Midbrain (tissue), 1 donor: Measurements from ENCODE around the gene CRACDL.
"Not testable (repeated sequence)": the region's sequence is repeated elsewhere in the genome, so short reads cannot be mapped to it uniquely, and the experiment has no call there.

ENCODE experiments used
- DNase-seq: peaks from one replicate; lab custom pipeline; 2025; lab: John Stamatoyannopoulos, UW

CRACDL gene

DNA sequence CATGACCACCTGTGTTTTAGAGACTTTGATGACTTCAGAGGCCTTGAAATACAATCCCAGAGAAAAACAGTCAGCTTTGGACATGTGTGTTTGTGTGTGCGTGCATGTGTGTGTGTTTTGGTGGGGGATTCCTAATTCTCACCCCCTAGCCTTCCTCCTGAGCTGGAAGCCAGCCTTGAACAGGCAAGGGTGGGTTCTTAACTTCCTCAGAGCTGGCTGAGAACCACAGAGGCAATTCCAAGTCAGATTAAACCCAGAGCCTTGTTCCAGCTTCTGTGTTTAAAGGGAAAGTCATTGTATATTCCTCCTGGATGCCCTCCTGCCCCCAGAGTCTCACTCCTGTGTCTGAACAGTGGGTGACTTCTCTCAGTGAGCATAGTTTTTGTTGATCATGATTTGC, 159.9 kb downstream of the CRACDL start:
- DNase-seq = no peak

GRCh38 chr2:98775146-98775986, 160.7 kb downstream of the CRACDL start:
- no peak for DNase-seq

DNA sequence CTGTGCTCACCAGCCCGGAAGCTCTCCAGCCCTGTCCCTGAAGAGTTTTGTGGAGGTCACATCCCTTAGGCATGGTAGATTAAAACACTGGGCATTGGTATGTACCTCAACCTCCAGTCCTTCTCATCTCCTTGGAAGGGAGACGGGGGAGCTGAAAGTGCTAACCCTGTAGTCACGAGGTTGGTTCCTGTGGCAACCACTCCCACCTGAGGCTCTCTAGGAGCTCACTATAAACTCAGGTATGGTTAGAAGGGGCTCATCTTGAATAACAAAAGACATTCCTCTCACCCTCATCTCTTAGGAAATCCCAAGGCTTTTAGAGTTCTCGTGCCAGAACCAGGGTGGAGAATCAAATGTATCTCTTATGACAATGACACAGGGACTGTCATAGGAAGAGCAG, 162.1 kb downstream of the CRACDL start:
- DNase-seq = no peak

GRCh38 chr2:98773169-98773568, 162.9 kb downstream of the CRACDL start:
- DNase-seq = no peak

DNA sequence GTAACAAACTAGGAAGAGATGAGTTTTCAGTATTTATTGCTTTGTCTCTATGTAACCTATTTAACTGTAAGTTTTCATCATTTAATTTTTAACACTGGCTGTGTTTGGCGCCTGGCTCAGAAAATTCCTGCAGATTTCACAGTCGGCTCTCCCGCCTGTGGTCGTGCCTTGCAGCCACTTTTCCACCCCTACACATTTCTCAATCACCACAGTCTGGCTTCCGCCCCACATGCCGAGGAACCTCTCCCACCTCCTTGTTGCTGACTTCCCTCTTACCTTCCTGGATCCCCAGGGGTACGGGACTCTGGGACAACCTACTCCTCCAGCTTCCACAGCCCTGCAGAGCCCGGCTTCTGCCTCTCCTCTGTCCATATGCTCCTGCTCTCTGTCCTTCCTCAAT, 163.5 kb downstream of the CRACDL start:
- no peak for DNase-seq

DNA sequence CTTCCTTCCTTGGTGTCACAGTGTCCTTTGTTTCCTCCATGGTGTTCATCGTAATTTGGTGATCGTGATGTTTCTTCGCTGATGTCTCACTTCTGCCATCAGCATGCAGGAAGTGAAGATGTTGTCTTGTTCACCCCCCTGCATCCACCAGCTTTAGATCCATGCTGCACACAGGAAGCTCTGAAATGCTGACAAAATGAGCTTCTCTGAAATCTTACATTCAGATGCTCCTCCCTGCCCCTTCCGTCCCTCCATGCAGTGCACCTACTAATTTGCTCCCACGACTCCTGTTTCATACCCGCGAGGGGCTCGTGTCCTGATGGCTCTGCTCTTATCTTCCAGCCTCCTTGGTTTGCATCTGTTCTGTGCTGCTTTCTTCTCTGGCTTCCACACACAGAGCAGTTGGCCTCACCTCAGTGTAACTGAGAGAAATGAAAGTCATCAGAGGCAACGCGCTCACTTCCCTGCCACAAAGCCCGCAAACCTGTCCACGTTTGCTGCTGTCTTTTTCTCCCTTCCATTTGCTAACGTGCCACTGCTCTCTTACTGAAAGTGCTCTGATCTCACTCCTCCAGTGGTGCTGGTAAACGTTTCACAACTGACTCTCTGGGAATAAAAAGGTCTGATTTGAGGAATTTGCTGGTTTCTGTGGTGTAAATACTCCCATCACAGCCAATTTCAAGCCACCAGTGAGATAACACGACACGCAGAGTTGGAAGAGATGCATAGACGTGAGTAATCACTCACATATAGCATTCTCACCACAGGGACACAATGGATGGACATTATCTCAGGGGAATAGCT, 164.1 kb downstream of the CRACDL start:
- no peak for DNase-seq

DNA sequence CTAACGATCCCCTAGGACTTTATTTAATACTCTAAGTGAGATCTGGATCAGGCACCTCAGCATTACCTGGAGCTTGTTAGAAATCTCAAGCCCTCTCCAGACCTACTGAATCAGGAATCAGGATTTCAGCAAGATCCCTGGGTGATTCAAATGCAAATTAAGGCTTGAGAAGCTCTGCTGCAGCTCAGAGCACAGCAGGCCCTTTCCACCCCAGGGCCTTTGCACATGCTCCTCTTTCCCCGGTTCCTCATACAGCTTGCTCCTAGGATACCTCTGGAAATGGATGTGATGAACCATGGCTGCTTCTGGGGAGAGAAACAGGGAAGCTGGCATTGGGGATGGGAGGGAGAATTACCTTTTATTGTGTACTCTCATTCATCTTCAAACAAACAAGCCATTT, 164.8 kb downstream of the CRACDL start:
- no peak for DNase-seq

DNA sequence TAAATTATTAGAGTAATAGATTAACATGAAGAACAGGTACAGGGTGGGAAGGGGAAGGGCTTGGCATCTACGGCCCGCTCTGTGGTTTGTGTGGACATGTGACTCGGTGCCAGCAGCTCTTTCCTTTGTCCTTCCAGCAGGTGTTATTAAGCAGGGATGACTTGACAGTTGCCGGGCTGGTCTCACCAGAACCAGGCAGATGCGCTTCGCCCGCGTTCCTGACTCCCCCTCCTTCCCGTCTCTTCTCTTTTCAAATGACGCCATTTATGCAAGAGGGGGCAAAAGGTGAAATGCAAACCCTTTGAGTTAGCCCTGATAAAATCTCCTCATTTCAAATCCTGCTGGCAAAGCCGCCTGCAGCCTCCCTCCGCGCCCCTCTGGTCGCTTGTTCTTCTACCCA, 166.2 kb downstream of the CRACDL start:
- no peak for DNase-seq

DNA sequence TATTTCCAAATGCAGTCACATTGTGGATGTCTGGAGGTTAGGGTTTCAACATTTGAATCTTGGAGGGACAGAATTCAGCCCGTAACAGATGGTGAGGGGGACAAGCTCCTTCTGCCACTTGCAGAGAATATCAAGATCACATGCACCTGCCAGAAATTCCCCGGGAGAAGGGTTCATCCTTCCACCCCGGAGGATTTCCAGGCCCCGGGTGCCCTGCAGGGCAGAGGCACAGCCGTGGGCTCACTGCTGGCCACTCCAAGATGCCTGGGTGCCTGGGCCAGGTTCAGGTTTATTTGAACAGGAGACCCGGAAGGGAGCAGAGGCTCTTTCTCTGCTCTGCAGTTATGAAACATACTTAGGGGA, 166.9 kb downstream of the CRACDL start:
- no peak for DNase-seq

DNA sequence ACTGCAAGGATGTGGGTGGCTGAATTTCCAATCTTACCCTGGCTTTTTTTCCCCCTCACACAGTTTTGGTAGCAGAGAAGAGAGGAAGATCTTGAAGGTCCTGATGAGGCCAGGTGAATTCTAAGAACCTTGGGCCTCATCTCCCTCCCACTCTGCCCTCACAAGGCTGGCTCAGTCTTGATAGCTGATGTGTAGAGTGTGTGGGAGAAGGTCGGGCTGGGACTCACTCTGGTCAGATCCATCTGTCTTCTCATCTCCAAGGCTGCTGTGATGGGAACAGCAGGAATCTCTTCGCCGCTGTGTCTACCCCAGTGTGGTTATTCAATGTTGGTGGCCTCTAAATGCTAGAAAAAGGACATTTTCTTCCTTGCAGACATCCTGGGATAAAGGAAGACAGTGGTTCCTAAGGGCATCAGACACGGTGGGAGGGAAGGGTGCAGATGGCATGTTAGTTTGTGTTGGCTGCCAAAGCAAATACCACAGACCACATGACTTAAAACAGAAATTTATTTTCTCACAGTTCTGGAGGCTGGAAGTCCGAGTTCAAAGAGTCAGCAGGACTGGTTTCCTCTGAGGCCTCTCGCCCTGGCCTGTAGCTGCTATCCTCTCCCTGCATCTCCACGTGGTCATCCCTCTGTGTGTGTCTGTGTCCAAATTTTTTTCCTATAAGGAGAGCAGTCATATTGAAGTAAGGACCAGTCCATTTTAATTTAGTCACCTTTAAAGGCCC, 167.5 kb downstream of the CRACDL start:
- no peak for DNase-seq

DNA sequence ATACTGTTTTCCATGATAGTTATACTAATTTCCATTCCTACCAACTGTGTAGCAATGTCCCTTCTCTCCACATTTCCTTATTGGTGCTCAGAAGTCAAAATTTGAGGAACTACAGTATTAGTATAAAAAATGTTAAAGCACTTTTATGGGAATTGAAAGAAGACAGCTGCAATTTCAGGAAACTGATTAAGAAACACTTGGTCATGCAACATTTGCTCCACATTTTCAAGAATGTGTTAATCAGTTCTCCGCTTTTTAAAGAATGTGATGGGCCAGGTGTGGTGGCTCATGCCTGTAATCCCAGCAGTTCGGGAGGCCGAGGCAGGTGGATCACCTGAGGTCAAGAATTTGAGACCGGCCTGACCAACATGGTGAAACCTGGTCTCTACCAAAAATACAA, 171.5 kb downstream of the CRACDL start:
- no peak for DNase-seq

- DNase-seq = no peak
These were observed 172.6 kb downstream of the CRACDL start for GRCh38 chr2:98763209-98763951.

GRCh38 chr2:98761909-98762308, 174.1 kb downstream of the CRACDL start:
- no peak for DNase-seq

- no peak for DNase-seq
These were observed 174.7 kb downstream of the CRACDL start for GRCh38 chr2:98761267-98761781.

- DNase-seq = no peak
These were observed 176.0 kb downstream of the CRACDL start for GRCh38 chr2:98759827-98760625.

DNA sequence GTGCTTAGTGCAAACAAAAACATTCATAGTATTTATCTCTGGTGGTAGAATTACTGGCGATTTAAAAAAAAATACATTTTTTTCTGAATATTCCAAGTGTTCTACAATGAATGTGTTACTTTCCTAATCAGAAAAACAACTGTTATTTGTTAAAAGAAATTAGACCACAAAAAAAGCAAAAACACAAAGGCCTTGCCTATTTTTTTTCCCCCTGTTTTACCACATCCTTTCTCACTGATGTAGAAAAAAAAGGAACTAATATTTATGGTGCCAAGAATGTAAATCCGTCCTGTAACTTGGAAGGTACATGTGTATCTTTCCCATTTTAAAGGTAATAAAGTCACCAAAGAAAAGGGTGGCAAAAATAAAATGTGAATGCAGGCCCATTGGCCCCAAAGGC, 176.7 kb downstream of the CRACDL start:
- DNase-seq = no peak

GRCh38 chr2:98757904-98758421, 178.1 kb downstream of the CRACDL start:
- peak; percentile 53 for DNase-seq

DNA sequence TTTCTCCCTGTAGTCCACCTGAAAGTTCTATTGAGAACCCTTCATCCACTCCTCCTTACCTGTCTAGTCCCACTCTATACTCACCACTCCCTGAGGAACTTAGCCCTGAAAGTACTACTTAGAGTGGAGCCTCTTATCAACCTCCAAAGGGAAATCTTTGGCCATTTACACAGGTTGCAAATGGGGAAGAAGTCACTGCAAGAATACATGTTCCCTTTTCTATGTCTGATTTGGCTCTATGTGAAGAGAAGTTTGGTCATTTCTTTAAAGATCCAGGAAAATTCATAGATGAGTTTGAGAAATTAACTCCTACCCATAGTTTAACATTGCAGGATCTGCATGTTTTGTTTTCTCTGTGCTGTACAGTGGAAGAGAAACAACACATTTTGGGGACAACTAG, 182.2 kb downstream of the CRACDL start:
- no peak for DNase-seq

GRCh38 chr2:98752711-98753110, 183.3 kb downstream of the CRACDL start:
- DNase-seq = not testable (repeated sequence)

- DNase-seq = no peak
These were observed 184.3 kb downstream of the CRACDL start for GRCh38 chr2:98751748-98752147.
